GM12878 (cell line): ENCODE results near the gene GID8. TPM values are rescaled to one million over a fixed set of nuclear protein-coding genes. Genes with fewer than 3 reads are reported as not detected.

ENCODE experiments used
- ATAC-seq: fragments of 200-7000 bp; cut with Tn5 transposase; 3 replicates; pipeline ENCODE4 v1.9.1; 2020; ENCODE audit warnings: mild to moderate bottlenecking, moderate library complexity
- BruUV-seq: library from RNA; stranded (reverse); fragments of 400-500 nt; replicated peaks from 2 replicates; lab custom pipeline; 2021; lab: Mats Ljungman, UMichigan
- CTCF ChIA-PET: fragments of 300-600 bp; sonication (Branson Sonifier 250); formaldehyde crosslinking; extraction: SDS; loops from one replicate; lab custom pipeline; 2021; ENCODE audit warnings: inconsistent platforms; lab: Yijun Ruan, JAX
- POLR2A ChIA-PET: fragments of 350-600 bp; formaldehyde crosslinking; extraction: SDS; loops from one replicate; lab custom pipeline; 2021; ENCODE audit warnings: inconsistent platforms; lab: Charles Lee
- RAD21 ChIA-PET: fragments of 300-600 bp; sonication (Branson Sonifier 250); formaldehyde crosslinking; loops from one replicate; lab custom pipeline; 2023; ENCODE audit warnings: antibody characterized with exemption; ENCODE audit not compliant: unreplicated experiment; lab: Charles Lee
- SMC1A ChIA-PET: fragments of 300-600 bp; sonication (Branson Sonifier 250); formaldehyde crosslinking; loops from one replicate; lab custom pipeline; 2023; ENCODE audit not compliant: unreplicated experiment, uncharacterized antibody; lab: Charles Lee
- DNase-seq: peaks from one replicate; pipeline ENCODE4 v3.0.0-alpha.2; 2011; ENCODE audit warnings: low read depth, low spot score
- FAIRE-seq: peaks from 3 replicates; lab custom pipeline; 2011; peaks lifted over from hg19 to GRCh38; lab: Jason Lieb, UNC
- H2AFZ ChIP-seq: 2 replicates; pipeline ENCODE4 v1.6.0; 2011; ENCODE audit warnings: low read depth, low read length, control low read depth; ENCODE audit not compliant: control insufficient read depth
- H3K27ac ChIP-seq: 2 replicates; pipeline ENCODE4 v1.5.1; 2011; ENCODE audit warnings: control low read depth; ENCODE audit not compliant: control insufficient read depth, insufficient read depth
- H3K27me3 ChIP-seq, 2 experiments: replicated peaks in 1 of 2; 2 replicates each; pipeline versions ENCODE4 v1.6.0 to v1.6.1; 2011; ENCODE audit warnings: low read length in 1 of 2; ENCODE audit not compliant: control insufficient read depth in 2 of 2, insufficient read depth in 2 of 2
- H3K36me3 ChIP-seq, 2 experiments: 2 replicates each; pipeline ENCODE4 v1.5.1; 2011; ENCODE audit warnings: low read length in 1 of 2; ENCODE audit not compliant: control insufficient read depth in 2 of 2, insufficient read depth in 2 of 2
- H3K4me1 ChIP-seq: 2 replicates; pipeline ENCODE4 v1.6.1; 2011; ENCODE audit warnings: mild to moderate bottlenecking, low read length, moderate library complexity, mixed read lengths; ENCODE audit not compliant: control insufficient read depth, insufficient read depth
- H3K4me2 ChIP-seq: 2 replicates; pipeline ENCODE4 v1.6.0; 2011; ENCODE audit warnings: control low read depth; ENCODE audit not compliant: control insufficient read depth, insufficient read depth
- H3K4me3 ChIP-seq: fragments of 200-600 bp; sonication (generic); 2 replicates; pipeline ENCODE4 v1.5.1; 2016
- H3K79me2 ChIP-seq: 2 replicates; pipeline ENCODE4 v1.6.0; 2011; ENCODE audit warnings: low read length; ENCODE audit not compliant: control insufficient read depth, insufficient read depth
- H3K9ac ChIP-seq: 2 replicates; pipeline ENCODE4 v1.8.0; 2011; ENCODE audit warnings: low read length, control low read depth, mixed read lengths; ENCODE audit not compliant: control insufficient read depth, insufficient read depth
- H3K9me3 ChIP-seq: replicated peaks from 3 replicates; pipeline ENCODE4 v1.5.1; 2011; ENCODE audit warnings: mild to moderate bottlenecking, low read length; ENCODE audit not compliant: control insufficient read depth, insufficient read depth
- H4K20me1 ChIP-seq: 2 replicates; pipeline ENCODE4 v1.6.0; 2011; ENCODE audit not compliant: control insufficient read depth, insufficient read depth
- KAT2A ChIP-seq: conservative IDR thresholded peaks from 2 replicates; pipeline ENCODE4 v1.6.1; 2011; ENCODE audit warnings: low read depth, low read length; ENCODE audit not compliant: control insufficient read depth
- RAD21 ChIP-seq: IDR thresholded peaks from 2 replicates; pipeline ENCODE4 v1.6.1; 2011; ENCODE audit warnings: mild to moderate bottlenecking, low read depth, low read length, moderate library complexity; ENCODE audit not compliant: insufficient read depth
- RUNX3 ChIP-seq: IDR thresholded peaks from 2 replicates; pipeline ENCODE4 v1.6.1; 2012; ENCODE audit warnings: low read length, inconsistent platforms
- WGBS: methylation state at CpG from one replicate; pipeline ENCODE4 v1.1.6; 2016; ENCODE audit warnings: low lambda C conversion rate; ENCODE audit not compliant: insufficient replicate concordance, insufficient coverage; ENCODE audit errors: missing lambda C conversion rate; 5-methylcytosine and 5-hydroxymethylcytosine counted together
- in situ Hi-C: fragments of 300-500 bp; cut with MboI; formaldehyde crosslinking; loops from 9 replicates; pipeline ENCODE4 v1.14.3; 2018; ENCODE audit warnings: mixed read lengths
- intact Hi-C: fragments of 100-400 bp; cut with micrococcal nuclease; formaldehyde crosslinking; loops from one replicate; pipeline ENCODE4 v1.14.2; 2022; ENCODE audit not compliant: unreplicated experiment
- polyA plus RNA-seq, 11 experiments: library from polyadenylated mRNA; depleted of rRNA in 4 of 11; unstranded in 6 of 11; stranded (reverse) in 5 of 11; fragments of >200 nt; fragmentation: Nextera tagmentation in 4 of 11; fragmentation: Illumina TruSeq in 1 of 11; extraction: Ambion mirVana in 4 of 11; extraction: Trizol in 1 of 11; gene quantifications; 1 replicate in 1 of 11; 2 replicates in 10 of 11; pipeline versions ENCODE4 v1.2.1 to v1.2.3, GENCODE V29; 2011 to 2016; ENCODE audit warnings: inconsistent platforms in 2 of 11, missing spikeins in 2 of 11, low read depth in 1 of 11
- total RNA-seq, 4 experiments: library from RNA; depleted of rRNA in 3 of 4; stranded (reverse); fragments of >200 nt in 3 of 4; fragmentation: Illumina TruSeq in 1 of 4; extraction: Trizol in 1 of 4; gene quantifications; 2 replicates each; pipeline versions ENCODE4 v1.2.1 to v1.2.3, GENCODE V29; 2013 to 2021
- TF ChIP-seq, protein P1 (sequence below): fragments of 450-650 bp; IDR thresholded peaks from 2 replicates; pipeline ENCODE4 v1.6.1; 2017; ENCODE audit warnings: mild to moderate bottlenecking, low read depth, inconsistent platforms; ENCODE audit not compliant: poor library complexity, severe bottlenecking
- TF ChIP-seq, protein P2 (sequence below): IDR thresholded peaks from 2 replicates; pipeline ENCODE4 v1.6.1; 2012; ENCODE audit warnings: low read length, inconsistent platforms
- TF ChIP-seq, protein P3 (sequence below): fragments of 150-350 bp; IDR thresholded peaks from 2 replicates; pipeline ENCODE4 v1.6.1; 2014; ENCODE audit warnings: mild to moderate bottlenecking, low read depth, low read length
- TF ChIP-seq, protein P4 (sequence below), 3 experiments: IDR thresholded peaks in 2 of 3; conservative IDR thresholded peaks in 1 of 3; 2 replicates each; pipeline ENCODE4 v1.5.1; 2011; ENCODE audit warnings: low read depth in 3 of 3, low read length in 3 of 3, mild to moderate bottlenecking in 3 of 3, control low read depth in 2 of 3, moderate library complexity in 2 of 3, inconsistent platforms in 1 of 3, mixed read lengths in 1 of 3; ENCODE audit not compliant: control insufficient read depth in 2 of 3, insufficient read depth in 1 of 3; ENCODE audit errors: extremely low read depth in 1 of 3
- TF ChIP-seq, protein P5 (sequence below): IDR thresholded peaks from 2 replicates; pipeline ENCODE4 v1.6.1; 2012; ENCODE audit warnings: low read depth, low read length, improper control_type of control experiment
- TF ChIP-seq, protein P6 (sequence below): fragments of 450-650 bp; IDR thresholded peaks from 2 replicates; pipeline ENCODE4 v1.6.1; 2017; ENCODE audit warnings: borderline replicate concordance

The GID8 gene
- total and polyA plus RNA-seq, 10 of the 15 experiments (the other 5 are each of a cell fraction or from before 2014, with no cell fraction given) = 12.0 to 33.8 (median 22.2) TPM

DNA sequence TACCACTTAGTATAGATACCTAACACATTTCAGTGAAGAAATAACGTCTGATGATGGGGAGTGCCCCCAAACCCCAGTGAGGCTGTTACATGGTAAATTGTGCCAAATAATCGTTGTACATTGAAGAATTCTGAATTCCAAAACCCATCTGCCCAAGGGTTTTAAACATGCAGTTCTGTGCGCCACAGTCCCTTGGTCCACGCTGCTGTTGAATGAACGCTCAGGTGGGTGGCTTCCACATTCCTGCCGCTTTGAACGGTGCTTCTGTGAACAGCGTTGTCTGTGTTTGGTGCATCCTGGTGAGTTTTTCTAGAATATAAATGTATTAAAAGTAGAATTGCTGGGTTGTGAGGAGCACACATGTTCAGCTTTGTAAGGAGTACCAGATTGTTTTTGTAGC lies 2.9 kb downstream of the GID8 start (continued):
- TF ChIP-seq, protein P1, sequence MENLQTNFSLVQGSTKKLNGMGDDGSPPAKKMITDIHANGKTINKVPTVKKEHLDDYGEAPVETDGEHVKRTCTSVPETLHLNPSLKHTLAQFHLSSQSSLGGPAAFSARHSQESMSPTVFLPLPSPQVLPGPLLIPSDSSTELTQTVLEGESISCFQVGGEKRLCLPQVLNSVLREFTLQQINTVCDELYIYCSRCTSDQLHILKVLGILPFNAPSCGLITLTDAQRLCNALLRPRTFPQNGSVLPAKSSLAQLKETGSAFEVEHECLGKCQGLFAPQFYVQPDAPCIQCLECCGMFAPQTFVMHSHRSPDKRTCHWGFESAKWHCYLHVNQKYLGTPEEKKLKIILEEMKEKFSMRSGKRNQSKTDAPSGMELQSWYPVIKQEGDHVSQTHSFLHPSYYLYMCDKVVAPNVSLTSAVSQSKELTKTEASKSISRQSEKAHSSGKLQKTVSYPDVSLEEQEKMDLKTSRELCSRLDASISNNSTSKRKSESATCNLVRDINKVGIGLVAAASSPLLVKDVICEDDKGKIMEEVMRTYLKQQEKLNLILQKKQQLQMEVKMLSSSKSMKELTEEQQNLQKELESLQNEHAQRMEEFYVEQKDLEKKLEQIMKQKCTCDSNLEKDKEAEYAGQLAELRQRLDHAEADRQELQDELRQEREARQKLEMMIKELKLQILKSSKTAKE = no peak
- TF ChIP-seq, protein P2, sequence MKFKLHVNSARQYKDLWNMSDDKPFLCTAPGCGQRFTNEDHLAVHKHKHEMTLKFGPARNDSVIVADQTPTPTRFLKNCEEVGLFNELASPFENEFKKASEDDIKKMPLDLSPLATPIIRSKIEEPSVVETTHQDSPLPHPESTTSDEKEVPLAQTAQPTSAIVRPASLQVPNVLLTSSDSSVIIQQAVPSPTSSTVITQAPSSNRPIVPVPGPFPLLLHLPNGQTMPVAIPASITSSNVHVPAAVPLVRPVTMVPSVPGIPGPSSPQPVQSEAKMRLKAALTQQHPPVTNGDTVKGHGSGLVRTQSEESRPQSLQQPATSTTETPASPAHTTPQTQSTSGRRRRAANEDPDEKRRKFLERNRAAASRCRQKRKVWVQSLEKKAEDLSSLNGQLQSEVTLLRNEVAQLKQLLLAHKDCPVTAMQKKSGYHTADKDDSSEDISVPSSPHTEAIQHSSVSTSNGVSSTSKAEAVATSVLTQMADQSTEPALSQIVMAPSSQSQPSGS = no peak
- TF ChIP-seq, protein P3, sequence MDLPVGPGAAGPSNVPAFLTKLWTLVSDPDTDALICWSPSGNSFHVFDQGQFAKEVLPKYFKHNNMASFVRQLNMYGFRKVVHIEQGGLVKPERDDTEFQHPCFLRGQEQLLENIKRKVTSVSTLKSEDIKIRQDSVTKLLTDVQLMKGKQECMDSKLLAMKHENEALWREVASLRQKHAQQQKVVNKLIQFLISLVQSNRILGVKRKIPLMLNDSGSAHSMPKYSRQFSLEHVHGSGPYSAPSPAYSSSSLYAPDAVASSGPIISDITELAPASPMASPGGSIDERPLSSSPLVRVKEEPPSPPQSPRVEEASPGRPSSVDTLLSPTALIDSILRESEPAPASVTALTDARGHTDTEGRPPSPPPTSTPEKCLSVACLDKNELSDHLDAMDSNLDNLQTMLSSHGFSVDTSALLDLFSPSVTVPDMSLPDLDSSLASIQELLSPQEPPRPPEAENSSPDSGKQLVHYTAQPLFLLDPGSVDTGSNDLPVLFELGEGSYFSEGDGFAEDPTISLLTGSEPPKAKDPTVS = no peak

DNA sequence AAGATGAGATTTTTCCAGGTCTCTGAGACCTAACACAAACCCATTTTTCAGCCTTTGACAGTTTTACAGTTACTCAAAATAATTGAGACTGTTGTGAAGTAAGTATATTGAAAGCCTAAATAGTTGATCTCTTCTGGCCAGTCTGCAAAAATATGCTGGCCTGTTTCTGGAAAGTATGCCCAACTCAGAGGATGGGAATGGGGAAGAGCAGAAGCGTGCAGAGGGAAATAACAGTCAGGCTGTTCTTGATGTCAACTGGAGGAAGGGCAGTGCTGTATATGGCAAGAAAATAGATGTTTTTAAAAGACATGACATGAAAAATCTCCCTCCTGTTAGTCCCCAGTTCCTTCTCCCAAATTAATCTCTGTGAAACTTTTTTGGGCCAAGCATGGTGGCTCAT lies 3.8 kb downstream of the GID8 start:
- Histone ChIP-seq H4K20me1 (no peaks in the 10 kb centered on the region), H3K4me1 (0 out of 2 replicates have a peak, but pooled peaks cover 5% of the 10 kb centered on the region), H3K79me2 (peaks cover 45% of the 10 kb centered on the region), H3K4me2 (no peak overlapping the region), H3K9me3 (no peaks in the 10 kb centered on the region), H3K36me3 (peaks cover 17 to 46% of the 10 kb centered on the region in 2 experiments), H2AFZ (no peak overlapping the region), H3K27me3 (no peaks in the 10 kb centered on the region), H3K4me3 (no peak overlapping the region), H3K27ac (no peak overlapping the region), H3K9ac (no peak overlapping the region)
- ChIA-PET POLR2A (no interaction called here), CTCF (interaction anchor here (1.0 kb wide), 1 partner anchor 38 kb away, joined by 3 read pairs; no protein-coding TSS in a partner anchor), SMC1A (no interaction called here), RAD21 (no interaction called here)
- DNase-seq = no peak
- no TSS peak for BruUV-seq
- intact Hi-C loops (no loop called here), in situ Hi-C loops (no loop called here)
- 100% methylated on average over 1 of the region's 1 CpG for WGBS
- FAIRE-seq = no peak
- no peak for ATAC-seq
- TF ChIP-seq, protein P2 = no peak
- TF ChIP-seq KAT2A = no peak
- no peak for TF ChIP-seq RAD21
- TF ChIP-seq, protein P4, sequence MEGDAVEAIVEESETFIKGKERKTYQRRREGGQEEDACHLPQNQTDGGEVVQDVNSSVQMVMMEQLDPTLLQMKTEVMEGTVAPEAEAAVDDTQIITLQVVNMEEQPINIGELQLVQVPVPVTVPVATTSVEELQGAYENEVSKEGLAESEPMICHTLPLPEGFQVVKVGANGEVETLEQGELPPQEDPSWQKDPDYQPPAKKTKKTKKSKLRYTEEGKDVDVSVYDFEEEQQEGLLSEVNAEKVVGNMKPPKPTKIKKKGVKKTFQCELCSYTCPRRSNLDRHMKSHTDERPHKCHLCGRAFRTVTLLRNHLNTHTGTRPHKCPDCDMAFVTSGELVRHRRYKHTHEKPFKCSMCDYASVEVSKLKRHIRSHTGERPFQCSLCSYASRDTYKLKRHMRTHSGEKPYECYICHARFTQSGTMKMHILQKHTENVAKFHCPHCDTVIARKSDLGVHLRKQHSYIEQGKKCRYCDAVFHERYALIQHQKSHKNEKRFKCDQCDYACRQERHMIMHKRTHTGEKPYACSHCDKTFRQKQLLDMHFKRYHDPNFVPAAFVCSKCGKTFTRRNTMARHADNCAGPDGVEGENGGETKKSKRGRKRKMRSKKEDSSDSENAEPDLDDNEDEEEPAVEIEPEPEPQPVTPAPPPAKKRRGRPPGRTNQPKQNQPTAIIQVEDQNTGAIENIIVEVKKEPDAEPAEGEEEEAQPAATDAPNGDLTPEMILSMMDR (IDR thresholded peaks at IDR 0.05 in 2 of 3, conservative IDR thresholded peaks at IDR 0.05 in 1 of 3; ENCODE audit: control insufficient read depth in 2 of 3, extremely low read depth in 1 of 3, insufficient read depth in 1 of 3, low read depth in 3 of 3, low read length in 3 of 3) = no peak
- no peak for TF ChIP-seq RUNX3
- TF ChIP-seq, protein P5, sequence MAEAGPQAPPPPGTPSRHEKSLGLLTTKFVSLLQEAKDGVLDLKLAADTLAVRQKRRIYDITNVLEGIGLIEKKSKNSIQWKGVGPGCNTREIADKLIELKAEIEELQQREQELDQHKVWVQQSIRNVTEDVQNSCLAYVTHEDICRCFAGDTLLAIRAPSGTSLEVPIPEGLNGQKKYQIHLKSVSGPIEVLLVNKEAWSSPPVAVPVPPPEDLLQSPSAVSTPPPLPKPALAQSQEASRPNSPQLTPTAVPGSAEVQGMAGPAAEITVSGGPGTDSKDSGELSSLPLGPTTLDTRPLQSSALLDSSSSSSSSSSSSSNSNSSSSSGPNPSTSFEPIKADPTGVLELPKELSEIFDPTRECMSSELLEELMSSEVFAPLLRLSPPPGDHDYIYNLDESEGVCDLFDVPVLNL = no peak
- TF ChIP-seq, protein P6, sequence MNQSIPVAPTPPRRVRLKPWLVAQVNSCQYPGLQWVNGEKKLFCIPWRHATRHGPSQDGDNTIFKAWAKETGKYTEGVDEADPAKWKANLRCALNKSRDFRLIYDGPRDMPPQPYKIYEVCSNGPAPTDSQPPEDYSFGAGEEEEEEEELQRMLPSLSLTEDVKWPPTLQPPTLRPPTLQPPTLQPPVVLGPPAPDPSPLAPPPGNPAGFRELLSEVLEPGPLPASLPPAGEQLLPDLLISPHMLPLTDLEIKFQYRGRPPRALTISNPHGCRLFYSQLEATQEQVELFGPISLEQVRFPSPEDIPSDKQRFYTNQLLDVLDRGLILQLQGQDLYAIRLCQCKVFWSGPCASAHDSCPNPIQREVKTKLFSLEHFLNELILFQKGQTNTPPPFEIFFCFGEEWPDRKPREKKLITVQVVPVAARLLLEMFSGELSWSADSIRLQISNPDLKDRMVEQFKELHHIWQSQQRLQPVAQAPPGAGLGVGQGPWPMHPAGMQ = no peak
